GM19193 (cell line): ENCODE results near the gene GNPTG.

Experiments
- POLR2A ChIP-seq: IDR thresholded peaks from 4 replicates; pipeline ENCODE4 v1.6.1; 2011; ENCODE audit not compliant: insufficient read depth, insufficient read length; ENCODE audit errors: extremely low read depth

Gene GNPTG

DNA sequence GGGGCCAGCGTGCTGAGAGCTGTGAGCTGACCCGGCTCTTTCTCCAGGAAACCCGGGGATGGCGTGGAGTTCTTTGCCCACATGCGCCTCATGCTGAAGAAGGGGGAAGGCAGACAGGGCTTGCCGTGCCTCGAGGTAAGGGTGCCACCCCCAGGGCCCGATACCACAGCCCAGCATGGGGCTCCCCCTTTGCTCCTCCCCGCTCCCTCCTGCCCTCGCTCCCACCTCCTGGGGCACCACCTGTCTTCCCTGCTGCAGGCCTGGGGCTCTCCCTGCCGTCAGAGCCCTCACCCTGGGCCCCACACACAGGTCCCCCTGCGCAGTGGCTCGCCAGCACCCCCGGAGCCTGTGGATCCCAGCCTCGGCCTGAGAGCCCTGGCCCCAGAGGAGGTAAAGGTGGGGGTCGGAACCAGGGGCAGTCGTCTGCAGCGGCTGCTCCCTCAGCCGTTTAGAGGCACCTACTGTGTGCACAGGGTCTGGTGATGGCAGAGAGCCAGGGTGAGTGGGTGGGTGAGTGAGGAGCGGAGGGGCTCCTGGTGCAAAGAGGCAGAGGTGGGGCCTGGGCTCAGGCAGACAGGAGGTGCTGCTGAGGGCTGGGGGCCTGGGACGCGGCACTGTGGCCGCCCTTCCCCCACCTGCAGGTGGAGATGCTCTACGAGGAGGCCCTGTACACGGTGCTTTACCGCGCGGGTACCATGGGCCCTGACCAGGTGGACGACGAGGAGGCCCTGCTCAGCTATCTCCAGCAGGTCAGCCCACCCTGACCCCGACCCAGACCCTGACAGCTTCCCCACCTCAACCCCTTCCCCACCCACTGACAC, 12.7 kb upstream of the GNPTG start:
- no peak for TF ChIP-seq POLR2A

DNA sequence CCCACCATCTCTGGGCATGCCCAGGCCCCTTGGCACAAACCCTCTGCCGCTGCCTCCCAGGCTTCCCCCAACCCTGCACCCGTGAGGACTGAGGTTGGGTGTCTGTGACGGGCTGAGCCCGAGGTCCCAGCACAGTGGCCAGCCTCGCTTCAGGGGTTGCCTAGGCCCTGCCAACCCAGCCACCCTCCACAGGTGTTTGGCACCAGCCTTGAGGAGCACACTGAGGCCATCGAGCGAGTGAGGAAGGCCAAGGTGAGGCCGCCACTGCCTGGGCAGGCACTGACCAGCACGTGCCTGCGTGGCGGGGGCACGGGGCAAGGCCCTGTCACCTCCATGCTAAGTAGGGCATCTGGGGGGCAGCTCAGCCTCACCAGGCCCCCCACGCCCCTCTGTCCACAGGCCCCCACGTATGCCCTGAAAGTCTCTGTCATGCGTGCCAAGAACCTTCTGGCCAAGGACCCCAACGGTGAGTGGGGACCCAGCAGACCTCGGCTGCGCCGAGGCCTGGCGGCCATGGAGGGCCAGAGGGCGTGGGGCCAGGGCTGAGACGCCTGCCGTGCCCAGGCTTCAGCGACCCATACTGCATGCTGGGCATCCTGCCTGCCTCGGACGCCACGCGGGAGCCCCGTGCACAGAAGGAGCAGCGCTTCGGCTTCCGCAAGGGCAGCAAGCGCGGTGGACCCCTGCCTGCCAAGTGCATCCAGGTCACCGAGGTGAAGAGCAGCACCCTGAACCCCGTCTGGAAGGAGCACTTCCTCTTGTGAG, 10.8 kb upstream of the GNPTG start:
- TF ChIP-seq POLR2A: no peak

DNA sequence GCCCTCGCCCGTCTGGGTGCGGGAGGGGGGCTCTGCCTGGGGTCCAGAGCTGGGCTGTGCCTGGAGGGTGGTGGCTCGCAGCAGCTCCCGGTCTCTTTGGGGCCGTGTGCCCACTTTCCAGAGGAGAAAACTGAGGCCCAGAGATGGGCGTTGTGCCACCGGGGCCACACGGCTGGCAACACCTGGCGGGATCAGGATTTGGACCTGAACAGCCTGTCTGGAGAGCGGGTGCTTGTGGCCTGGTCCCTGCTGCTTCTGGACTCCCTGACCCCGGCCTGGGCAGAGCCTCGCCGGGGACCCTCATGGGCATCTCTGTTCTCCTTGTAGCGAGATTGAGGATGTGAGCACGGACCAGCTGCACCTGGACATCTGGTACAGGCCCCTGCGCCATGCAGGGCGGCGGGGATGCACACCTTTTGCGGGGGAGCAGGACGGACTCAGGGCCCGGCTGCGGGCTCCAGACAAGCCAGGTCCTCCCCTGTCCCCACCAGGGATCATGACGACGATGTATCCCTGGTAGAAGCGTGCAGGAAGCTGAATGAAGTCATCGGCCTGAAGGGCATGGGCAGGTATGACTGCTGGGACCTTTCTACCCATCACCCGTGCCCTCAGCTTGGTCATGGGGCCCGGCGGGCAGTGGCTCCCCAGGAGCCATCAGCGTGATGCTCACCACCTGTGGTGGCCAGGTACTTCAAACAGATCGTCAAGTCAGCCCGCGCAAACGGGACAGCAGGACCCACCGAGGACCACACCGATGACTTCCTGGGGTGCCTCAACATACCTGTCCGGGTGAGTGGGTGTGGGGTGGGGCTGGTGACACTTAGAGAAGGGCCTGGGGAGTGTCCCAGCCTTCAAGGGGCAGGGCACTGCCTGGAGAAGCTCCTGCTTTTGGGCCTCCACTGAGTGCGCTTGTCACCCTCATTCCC, 10.0 kb upstream of the GNPTG start:
- TF ChIP-seq POLR2A: no peak

DNA sequence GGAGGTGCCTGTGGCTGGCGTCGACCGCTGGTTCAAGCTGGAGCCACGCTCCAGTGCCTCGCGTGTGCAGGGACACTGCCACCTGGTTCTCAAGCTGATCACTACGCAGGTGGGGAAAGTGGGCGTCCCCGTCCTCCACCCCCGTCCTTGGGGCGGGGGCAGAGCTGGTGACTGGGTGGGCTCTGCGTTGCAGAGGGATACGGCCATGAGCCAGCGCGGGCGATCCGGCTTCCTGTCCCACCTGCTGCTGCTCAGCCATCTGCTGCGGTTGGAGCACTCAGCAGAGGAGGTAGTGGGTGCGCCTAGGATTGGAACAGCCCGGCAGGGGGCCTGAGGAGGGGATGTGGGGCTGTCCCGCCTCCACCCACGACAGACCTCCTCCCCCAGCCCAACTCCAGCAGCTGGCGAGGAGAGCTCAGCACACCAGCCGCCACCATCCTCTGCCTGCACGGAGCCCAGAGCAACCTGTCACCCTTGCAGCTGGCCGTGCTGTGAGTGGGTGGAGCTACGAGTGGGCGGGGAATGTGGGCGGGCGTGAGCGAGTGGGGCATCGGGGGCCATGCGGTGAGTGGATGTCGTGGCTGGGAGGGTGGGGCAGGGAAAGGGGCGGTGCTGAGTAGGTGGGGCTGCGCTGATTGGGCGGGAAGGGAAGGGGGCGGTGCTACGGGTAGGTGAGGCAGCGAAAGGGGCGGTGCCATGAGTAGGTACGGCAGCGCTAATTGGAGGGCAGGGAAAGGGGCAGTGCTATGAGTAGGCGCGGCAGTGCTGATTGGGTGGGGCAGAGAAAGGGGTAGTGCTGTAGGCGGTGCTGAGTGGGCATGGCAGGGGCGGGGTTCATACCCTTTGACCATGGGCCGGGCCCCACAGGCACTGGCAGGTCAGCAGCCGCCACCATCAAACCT, 9.0 kb upstream of the GNPTG start:
- no peak for TF ChIP-seq POLR2A

DNA sequence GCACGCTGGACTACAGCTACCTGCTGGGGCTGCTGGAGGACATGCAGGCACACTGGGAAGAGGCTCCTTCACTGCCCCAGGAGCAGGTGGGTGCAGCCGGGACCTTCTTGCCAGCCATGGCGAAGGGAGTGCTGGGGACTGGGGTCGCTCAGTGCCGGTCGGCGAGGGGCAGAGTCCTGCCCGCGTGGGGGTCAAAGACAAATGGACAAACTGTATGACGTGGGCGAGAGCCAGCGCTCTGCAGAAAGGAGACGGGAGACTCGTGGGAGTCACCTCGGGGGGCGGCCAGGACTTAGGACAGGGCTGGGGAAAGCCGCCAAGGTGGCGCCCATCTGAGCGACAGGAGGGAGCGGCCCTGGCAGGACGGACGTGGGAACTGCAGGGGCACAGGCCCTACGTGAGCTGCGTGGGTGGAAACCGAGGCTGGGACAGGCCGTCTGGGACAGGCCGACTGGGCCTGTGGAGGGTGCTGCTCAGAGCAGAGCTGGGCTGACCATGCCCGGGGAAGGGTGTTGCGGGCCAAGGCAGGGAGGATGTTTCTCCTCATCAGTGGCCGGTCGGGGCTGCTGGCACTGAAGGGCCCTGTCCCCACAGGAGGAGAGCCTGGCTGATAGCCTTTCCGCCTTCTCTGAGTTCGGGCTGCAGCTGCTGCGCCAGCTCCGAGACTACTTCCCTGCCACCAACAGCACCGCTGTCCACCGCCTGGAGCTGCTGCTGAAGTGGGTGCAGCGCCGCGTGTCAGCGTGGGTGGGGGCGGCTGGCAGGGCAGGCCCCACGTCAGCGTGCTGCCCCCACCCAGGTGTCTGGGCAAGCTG, 8.1 kb upstream of the GNPTG start:
- TF ChIP-seq POLR2A: no peak

DNA sequence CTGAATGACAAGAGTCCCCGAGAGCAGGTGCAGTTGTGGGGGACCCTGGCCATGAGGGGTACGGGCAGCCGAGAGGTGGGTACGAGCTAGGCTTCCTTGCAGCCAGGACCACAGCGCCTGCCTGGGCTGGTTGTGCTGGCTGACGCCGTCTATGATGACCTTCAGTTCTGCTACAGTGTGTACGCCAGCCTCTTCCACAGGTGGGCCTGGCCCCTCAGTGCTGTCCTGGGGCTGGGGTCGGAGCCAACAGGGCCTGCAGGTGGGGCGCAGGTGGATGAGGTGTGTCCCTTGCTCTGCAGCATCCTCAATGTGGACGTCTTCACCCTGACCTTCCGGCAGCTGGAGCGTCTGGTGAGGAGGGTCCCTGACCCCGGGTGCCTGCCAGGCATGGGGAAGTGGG, 7.2 kb upstream of the GNPTG start:
- no peak for TF ChIP-seq POLR2A

- no peak for TF ChIP-seq POLR2A
These were observed 6.6 kb upstream of the GNPTG start for GRCh38 chr16:1345087-1345486.

- TF ChIP-seq POLR2A: no peak
These were observed 5.9 kb upstream of the GNPTG start for GRCh38 chr16:1345651-1346421.

DNA sequence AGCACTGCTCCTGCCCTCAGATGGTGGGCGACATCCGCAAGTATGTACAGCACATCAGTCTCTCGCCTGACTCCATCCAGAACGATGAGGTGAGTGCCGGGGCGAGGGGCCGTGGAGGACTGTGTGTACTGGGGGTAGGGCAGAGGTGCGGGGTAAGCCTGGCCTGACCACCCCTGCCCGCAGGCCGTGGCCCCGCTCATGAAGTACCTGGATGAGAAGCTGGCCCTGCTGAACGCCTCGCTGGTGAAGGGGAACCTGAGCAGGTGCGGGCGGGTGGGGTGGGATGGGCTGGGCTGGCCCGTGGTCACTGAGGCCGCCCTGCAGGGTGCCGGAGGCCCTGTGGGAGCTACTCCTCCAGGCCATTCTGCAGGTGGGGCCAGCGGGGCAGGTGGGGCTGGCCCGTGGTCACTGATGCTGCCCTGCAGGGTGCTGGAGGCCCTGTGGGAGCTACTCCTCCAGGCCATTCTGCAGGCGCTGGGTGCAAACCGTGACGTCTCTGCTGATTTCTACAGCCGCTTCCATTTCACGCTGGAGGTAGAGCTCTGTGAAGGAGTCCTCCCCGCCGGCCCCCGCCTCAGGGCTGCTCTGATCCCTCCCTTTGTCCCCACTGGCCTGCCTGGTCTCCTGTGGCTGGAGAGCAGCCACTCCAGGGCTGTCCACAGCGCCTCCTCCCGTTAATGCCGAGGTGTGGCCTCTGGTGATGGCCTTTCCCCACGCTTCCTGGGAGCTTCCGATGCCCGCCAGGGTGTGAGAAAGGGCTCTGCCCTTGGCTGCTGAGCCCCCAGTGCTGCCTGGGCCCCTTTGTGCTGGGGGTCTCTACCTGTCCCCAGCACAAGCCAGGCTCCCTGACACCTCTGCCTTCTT, 5.1 kb upstream of the GNPTG start:
- no peak for TF ChIP-seq POLR2A

DNA sequence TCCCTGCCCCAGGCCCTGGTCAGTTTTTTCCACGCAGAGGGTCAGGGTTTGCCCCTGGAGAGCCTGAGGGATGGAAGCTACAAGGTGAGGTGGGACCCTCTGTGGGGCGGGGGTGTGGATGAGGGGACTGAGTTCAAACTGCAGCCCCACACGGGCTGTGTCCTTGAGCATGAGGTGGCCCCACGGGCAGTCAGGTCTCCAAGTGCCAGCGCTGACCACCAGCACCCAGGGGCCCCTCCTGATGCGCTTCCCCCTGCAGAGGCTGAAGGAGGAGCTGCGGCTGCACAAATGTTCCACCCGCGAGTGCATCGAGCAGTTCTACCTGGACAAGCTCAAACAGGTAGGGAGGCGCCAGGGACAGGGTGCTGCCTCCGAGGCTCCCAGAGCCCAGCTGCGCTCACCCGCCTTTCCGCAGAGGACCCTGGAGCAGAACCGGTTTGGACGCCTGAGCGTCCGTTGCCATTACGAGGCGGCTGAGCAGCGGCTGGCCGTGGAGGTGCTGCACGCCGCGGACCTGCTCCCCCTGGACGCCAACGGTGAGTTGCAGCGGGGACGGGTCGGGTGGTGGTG, 4.4 kb upstream of the GNPTG start:
- no peak for TF ChIP-seq POLR2A

- TF ChIP-seq POLR2A: no peak
These were observed 3.8 kb upstream of the GNPTG start for GRCh38 chr16:1347962-1348361.

GRCh38 chr16:1348441-1348840, 3.3 kb upstream of the GNPTG start:
- TF ChIP-seq POLR2A: no peak

- TF ChIP-seq POLR2A: no peak
These were observed 2.8 kb upstream of the GNPTG start for GRCh38 chr16:1348926-1349325.
